Measurements from ENCODE around the gene CHMP6. TPM values are rescaled to one million over a fixed set of nuclear protein-coding genes. Genes with fewer than 3 reads are reported as not detected.

Gene CHMP6
- total RNA-seq, 1 experiment from 2014 or later, result 22.0 TPM

DNA sequence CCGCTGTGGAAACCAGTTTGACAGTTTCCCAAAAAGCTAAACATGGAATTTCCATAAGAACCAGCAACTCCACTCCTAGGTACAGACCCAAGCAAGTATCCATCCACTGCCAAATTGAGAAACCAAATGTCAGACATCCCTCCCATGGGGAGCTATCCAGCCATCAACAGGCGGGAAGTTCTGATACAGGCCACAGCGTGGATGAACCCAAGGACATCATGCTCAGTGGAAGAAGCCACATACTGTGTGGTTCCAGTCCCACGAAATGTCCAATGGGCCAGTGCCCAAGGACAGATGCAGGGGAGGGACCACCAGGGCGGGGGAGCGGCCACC, 30.7 kb downstream of the CHMP6 start (continued):
- TF ChIP-seq POLR2A (IDR thresholded peaks at IDR 0.05; ENCODE audit: borderline replicate concordance, extremely low read depth, insufficient read depth, insufficient read length) (no peak), EGR1 (IDR thresholded peaks at IDR 0.05; ENCODE audit: low read depth) (no peak), ZFX (IDR thresholded peaks at IDR 0.05) (no peak), SP1 (IDR thresholded peaks at IDR 0.05; ENCODE audit: low read depth) (no peak), POLR2AphosphoS5 (IDR thresholded peaks at IDR 0.05; ENCODE audit: low read depth, low read length) (no peak)

DNA sequence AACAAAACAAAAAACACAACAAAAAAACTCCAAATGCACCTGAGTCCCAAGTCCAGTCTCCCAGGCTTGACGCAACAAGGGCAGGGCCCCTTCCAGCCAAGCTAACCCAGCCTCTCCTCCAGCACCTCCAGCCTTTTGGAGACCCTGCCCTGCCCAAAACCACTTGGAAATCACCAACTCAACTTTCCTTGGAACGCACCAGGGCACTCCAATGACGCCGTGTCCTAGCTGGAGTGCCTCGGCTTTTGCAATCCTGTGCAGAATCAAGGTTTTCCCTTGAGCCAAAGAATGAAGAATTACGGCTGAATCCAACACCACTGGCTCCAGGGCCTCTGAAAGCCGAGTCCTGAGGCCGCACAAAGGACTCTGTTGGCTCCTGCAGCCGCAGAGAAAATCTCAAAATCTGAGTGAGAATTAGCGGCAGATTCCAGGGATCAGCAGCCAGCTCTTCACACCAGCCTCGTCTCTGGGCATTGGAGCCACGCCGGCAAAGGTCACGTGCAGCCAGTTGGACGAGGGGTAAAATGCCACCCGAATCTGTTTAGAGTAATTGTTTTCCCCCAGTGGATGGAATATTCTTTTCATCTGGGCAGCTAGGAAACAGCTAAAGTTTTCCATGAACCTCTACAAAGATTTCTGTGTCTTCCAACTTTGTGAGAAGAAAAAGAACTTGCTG, 33.6 kb downstream of the CHMP6 start:
- H3K4me2 ChIP-seq (ENCODE audit: low read length), result no peak overlapping the region
- H2AFZ ChIP-seq (ENCODE audit: low read depth, low read length, poor library complexity, severe bottlenecking), result no peak overlapping the region
- RAD21 ChIA-PET (ENCODE audit: low non-redundant PET in 1 of 2, low total read pairs in 2 of 2, uncharacterized antibody in 2 of 2, unreplicated experiment in 2 of 2), result no interaction called here
- TF ChIP-seq EGR1 (IDR thresholded peaks at IDR 0.05; ENCODE audit: low read depth) (no peak), ZFX (IDR thresholded peaks at IDR 0.05) (no peak), SRF (IDR thresholded peaks at IDR 0.05; ENCODE audit: low read depth) (no peak), YY1 (IDR thresholded peaks at IDR 0.05; ENCODE audit: extremely low read depth, insufficient replicate concordance, low read depth, low read length) (no peak), ZNF274 (IDR thresholded peaks at IDR 0.05; ENCODE audit: low read depth, low read length) (no peak)
- TF ChIP-seq, protein P1, sequence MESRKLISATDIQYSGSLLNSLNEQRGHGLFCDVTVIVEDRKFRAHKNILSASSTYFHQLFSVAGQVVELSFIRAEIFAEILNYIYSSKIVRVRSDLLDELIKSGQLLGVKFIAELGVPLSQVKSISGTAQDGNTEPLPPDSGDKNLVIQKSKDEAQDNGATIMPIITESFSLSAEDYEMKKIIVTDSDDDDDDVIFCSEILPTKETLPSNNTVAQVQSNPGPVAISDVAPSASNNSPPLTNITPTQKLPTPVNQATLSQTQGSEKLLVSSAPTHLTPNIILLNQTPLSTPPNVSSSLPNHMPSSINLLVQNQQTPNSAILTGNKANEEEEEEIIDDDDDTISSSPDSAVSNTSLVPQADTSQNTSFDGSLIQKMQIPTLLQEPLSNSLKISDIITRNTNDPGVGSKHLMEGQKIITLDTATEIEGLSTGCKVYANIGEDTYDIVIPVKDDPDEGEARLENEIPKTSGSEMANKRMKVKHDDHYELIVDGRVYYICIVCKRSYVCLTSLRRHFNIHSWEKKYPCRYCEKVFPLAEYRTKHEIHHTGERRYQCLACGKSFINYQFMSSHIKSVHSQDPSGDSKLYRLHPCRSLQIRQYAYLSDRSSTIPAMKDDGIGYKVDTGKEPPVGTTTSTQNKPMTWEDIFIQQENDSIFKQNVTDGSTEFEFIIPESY (IDR thresholded peaks at IDR 0.05; ENCODE audit: extremely low read depth, insufficient replicate concordance, low read length), result no peak
- TF ChIP-seq, protein P2, sequence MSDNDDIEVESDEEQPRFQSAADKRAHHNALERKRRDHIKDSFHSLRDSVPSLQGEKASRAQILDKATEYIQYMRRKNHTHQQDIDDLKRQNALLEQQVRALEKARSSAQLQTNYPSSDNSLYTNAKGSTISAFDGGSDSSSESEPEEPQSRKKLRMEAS (IDR thresholded peaks at IDR 0.05), result no peak
- intact Hi-C loops (cut with micrococcal nuclease), result no loop called here
- H4K20me1 ChIP-seq (ENCODE audit: insufficient read depth), result no peaks in the 10 kb centered on the region
- H3K27ac ChIP-seq (ENCODE audit: low read depth, low read length), result no peak overlapping the region
- BruUV-seq (replicated peaks), result no TSS peak
- no peaks in the 10 kb centered on the region for H3K27me3 ChIP-seq (ENCODE audit: insufficient read depth, low read length)
- H3K9me3 ChIP-seq (ENCODE audit: control insufficient read depth in 1 of 2, insufficient read depth in 1 of 2, low read depth in 1 of 2, low read length in 2 of 2), result no peaks in the 10 kb centered on the region; a peak in 1 of 4 replicates
- peaks cover 13 to 18% of the 10 kb centered on the region in 2 experiments; a peak in 3 of 4 replicates for H3K4me1 ChIP-seq (ENCODE audit: control insufficient read depth in 1 of 2, insufficient read depth in 2 of 2, low read length in 2 of 2)
- H3K9ac ChIP-seq (ENCODE audit: low read length), result no peak overlapping the region
- no peak overlapping the region for H3K4me3 ChIP-seq (replicated peaks in 1 of 2; ENCODE audit: low read depth in 1 of 2, low read length in 2 of 2)
- CTCF ChIA-PET, result interaction anchor here (1.0 to 4.8 kb wide), 2 partner anchors 10 to 73 kb away, joined by 3 to 34 read pairs; no protein-coding TSS in a partner anchor
- H3K36me3 ChIP-seq (ENCODE audit: control insufficient read depth in 1 of 2, insufficient read depth in 2 of 2, low read length in 2 of 2), result no peaks in the 10 kb centered on the region
- no peaks in the 10 kb centered on the region for H3K9me2 ChIP-seq (ENCODE audit: insufficient read depth)
- DNase-seq (ENCODE audit: low read depth, low spot score), result no peak
- no peaks in the 10 kb centered on the region for H3K79me2 ChIP-seq (ENCODE audit: insufficient read depth, low read length)
- ATAC-seq, result no peak
- POLR2A ChIA-PET, result no interaction called here
